Measurements from ENCODE around the gene KRT13.

The KRT13 gene

GRCh38 chr17:41452281-41452680 lies 53.1 kb downstream of the KRT13 start:
- Mint-ChIP-seq H3K9me3 (no peaks in the 10 kb centered on the region), H3K4me1 (no peaks in the 10 kb centered on the region), H3K27ac (no peak overlapping the region), H3K4me3 (no peak overlapping the region), H3K27me3 (no peaks in the 10 kb centered on the region)
- ATAC-seq (no peak), DNase-seq (no peak)

- Mint-ChIP-seq H3K9me3 (no peaks in the 10 kb centered on the region), H3K4me1 (no peaks in the 10 kb centered on the region), H3K27me3 (no peaks in the 10 kb centered on the region), H3K27ac (no peak overlapping the region), H3K4me3 (no peak overlapping the region)
- ATAC-seq, result no peak
- no peak for DNase-seq
Observed at GRCh38 chr17:41451154-41451728, 54.2 kb downstream of the KRT13 start.

Measured in stimulated activated naive CD8-positive, alpha-beta T cell treated with anti-CD3 and anti-CD28 coated beads, Interleukin-15, amount 100 ng/mL, for 72 hours (primary cell).